HEK293 (cell line): Measurements from ENCODE around the gene LRRC46.

ENCODE experiments used
- CTCF ChIP-seq: fragments of 450-650 bp; formaldehyde crosslinking; IDR thresholded peaks from 2 replicates; pipeline ENCODE4 v1.5.1; 2016; ENCODE audit warnings: missing biosample characterization, missing genetic modification characterization
- REPIN1 ChIP-seq: fragments of 450-650 bp; formaldehyde crosslinking; IDR thresholded peaks from 2 replicates; pipeline ENCODE4 v1.5.1; 2017; ENCODE audit warnings: missing biosample characterization, missing genetic modification characterization, low read depth
- ZBTB21 ChIP-seq: fragments of 450-650 bp; formaldehyde crosslinking; IDR thresholded peaks from 2 replicates; pipeline ENCODE4 v1.5.1; 2017; ENCODE audit warnings: missing biosample characterization, missing genetic modification characterization
- ZBTB49 ChIP-seq: fragments of 450-650 bp; formaldehyde crosslinking; IDR thresholded peaks from 2 replicates; pipeline ENCODE4 v1.5.1; 2016; ENCODE audit warnings: missing biosample characterization, missing genetic modification characterization, low read depth
- ZNF211 ChIP-seq: fragments of 450-650 bp; formaldehyde crosslinking; IDR thresholded peaks from 2 replicates; pipeline ENCODE4 v1.5.1; 2016; ENCODE audit warnings: low read depth, missing biosample characterization, missing genetic modification characterization
- TF ChIP-seq, protein P1 (sequence below): fragments of 450-650 bp; formaldehyde crosslinking; IDR thresholded peaks from 2 replicates; pipeline ENCODE4 v1.5.1; 2016; ENCODE audit warnings: missing biosample characterization, missing genetic modification characterization
- TF ChIP-seq, protein P2 (sequence below): fragments of 450-650 bp; formaldehyde crosslinking; IDR thresholded peaks from 2 replicates; pipeline ENCODE4 v1.5.1; 2017; ENCODE audit warnings: missing biosample characterization, missing genetic modification characterization

- TF ChIP-seq, protein P1, sequence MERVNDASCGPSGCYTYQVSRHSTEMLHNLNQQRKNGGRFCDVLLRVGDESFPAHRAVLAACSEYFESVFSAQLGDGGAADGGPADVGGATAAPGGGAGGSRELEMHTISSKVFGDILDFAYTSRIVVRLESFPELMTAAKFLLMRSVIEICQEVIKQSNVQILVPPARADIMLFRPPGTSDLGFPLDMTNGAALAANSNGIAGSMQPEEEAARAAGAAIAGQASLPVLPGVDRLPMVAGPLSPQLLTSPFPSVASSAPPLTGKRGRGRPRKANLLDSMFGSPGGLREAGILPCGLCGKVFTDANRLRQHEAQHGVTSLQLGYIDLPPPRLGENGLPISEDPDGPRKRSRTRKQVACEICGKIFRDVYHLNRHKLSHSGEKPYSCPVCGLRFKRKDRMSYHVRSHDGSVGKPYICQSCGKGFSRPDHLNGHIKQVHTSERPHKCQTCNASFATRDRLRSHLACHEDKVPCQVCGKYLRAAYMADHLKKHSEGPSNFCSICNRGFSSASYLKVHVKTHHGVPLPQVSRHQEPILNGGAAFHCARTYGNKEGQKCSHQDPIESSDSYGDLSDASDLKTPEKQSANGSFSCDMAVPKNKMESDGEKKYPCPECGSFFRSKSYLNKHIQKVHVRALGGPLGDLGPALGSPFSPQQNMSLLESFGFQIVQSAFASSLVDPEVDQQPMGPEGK (tag by site-specific recombination): no peak
- no peak for TF ChIP-seq CTCF (tag by site-specific recombination)
- no peak for TF ChIP-seq ZBTB21 (tag by site-specific recombination)
- no peak for TF ChIP-seq ZBTB49 (tag by site-specific recombination)
- no peak for TF ChIP-seq REPIN1 (tag by site-specific recombination)
- no peak for TF ChIP-seq ZNF211
- TF ChIP-seq, protein P2, sequence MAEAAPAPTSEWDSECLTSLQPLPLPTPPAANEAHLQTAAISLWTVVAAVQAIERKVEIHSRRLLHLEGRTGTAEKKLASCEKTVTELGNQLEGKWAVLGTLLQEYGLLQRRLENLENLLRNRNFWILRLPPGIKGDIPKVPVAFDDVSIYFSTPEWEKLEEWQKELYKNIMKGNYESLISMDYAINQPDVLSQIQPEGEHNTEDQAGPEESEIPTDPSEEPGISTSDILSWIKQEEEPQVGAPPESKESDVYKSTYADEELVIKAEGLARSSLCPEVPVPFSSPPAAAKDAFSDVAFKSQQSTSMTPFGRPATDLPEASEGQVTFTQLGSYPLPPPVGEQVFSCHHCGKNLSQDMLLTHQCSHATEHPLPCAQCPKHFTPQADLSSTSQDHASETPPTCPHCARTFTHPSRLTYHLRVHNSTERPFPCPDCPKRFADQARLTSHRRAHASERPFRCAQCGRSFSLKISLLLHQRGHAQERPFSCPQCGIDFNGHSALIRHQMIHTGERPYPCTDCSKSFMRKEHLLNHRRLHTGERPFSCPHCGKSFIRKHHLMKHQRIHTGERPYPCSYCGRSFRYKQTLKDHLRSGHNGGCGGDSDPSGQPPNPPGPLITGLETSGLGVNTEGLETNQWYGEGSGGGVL (tag by site-specific recombination): no peak
Measured at GRCh38 chr17:47808036-47808829, 23.2 kb upstream of the LRRC46 start.
